H1 (cell line): ENCODE results near the gene ACADM.

Experiments used
- USF2 ChIP-seq: IDR thresholded peaks from 2 replicates; pipeline ENCODE4 v1.6.1; 2011; ENCODE audit warnings: low read length, improper control_type of control experiment
- TF ChIP-seq, protein P1 (sequence below), 3 experiments: IDR thresholded peaks; 1 replicate in 2 of 3; 2 replicates in 1 of 3; pipeline versions ENCODE4 v1.5.1 to v1.6.1; 2011; ENCODE audit warnings: low read length in 3 of 3, mild to moderate bottlenecking in 3 of 3, inconsistent platforms in 2 of 3, low read depth in 1 of 3, moderate library complexity in 1 of 3; ENCODE audit not compliant: insufficient read depth in 1 of 3; ENCODE audit errors: control extremely low read depth in 1 of 3

DNA sequence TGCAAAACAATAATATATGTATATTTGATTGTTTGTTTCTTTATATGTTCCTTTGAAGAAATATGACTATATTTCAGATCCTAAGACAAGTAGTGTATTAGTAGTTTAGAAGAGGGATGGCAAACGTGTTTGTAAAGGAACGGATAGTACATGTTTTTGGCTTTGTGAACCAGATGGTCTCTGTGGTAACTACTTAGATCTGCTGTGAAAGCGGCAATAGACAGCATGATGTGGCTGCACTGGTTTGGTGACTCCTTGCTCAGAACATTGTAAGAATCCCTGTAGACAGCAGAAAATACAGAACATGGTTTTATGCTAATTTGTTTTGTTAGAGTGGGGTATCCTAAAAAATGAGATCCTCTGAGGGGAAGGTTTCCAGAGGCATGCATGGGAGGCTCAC lies 3.1 kb downstream of the ACADM start:
- TF ChIP-seq, protein P1, sequence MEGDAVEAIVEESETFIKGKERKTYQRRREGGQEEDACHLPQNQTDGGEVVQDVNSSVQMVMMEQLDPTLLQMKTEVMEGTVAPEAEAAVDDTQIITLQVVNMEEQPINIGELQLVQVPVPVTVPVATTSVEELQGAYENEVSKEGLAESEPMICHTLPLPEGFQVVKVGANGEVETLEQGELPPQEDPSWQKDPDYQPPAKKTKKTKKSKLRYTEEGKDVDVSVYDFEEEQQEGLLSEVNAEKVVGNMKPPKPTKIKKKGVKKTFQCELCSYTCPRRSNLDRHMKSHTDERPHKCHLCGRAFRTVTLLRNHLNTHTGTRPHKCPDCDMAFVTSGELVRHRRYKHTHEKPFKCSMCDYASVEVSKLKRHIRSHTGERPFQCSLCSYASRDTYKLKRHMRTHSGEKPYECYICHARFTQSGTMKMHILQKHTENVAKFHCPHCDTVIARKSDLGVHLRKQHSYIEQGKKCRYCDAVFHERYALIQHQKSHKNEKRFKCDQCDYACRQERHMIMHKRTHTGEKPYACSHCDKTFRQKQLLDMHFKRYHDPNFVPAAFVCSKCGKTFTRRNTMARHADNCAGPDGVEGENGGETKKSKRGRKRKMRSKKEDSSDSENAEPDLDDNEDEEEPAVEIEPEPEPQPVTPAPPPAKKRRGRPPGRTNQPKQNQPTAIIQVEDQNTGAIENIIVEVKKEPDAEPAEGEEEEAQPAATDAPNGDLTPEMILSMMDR (IDR thresholded peaks at IDR 0.05; ENCODE audit: control extremely low read depth in 1 of 3, insufficient read depth in 1 of 3, low read depth in 1 of 3, low read length in 3 of 3): no peak
- no peak for TF ChIP-seq USF2
